Measurements from ENCODE around the gene SBK3. TPM values are rescaled to one million over a fixed set of nuclear protein-coding genes. Genes with fewer than 3 reads are reported as not detected.
A peak's percentile ranks its signal among the peaks of the same experiment; 100 is the strongest.

Gene SBK3
- total RNA-seq, 1 donor from 2014 or later, result 3.6 TPM

DNA sequence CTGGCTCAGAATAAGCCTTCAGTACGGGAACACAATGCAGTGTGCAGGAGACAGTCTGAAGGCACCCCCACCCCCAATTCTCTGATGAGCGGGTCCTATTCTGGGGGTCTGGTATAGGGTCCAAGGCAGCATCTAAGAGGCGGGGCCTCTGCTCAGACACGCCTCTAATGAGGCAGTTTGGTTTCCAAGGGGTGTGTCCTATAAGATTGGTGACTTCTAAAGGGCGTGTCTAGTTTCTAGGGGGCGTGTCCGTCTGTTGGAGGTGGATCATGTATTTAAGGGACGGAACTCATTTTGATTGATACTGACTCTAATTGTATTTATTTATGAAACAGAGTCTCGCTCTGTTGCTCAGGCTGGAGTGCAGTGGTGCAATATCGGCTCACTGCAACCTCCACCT lies 45.3 kb upstream of the SBK3 start:
- H3K9me3 Mint-ChIP-seq (ENCODE audit: unreplicated experiment), result no peaks in the 10 kb centered on the region
- H3K27me3 Mint-ChIP-seq (ENCODE audit: unreplicated experiment), result peaks cover 11% of the 10 kb centered on the region
- H3K27ac Mint-ChIP-seq (ENCODE audit: unreplicated experiment), result no peak overlapping the region
- H3K4me3 Mint-ChIP-seq (ENCODE audit: unreplicated experiment), result no peak overlapping the region
- DNase-seq (ENCODE audit: low spot score), result no peak
- peaks cover 11% of the 10 kb centered on the region for H3K4me1 Mint-ChIP-seq (ENCODE audit: unreplicated experiment)
- TF ChIP-seq, protein P1, sequence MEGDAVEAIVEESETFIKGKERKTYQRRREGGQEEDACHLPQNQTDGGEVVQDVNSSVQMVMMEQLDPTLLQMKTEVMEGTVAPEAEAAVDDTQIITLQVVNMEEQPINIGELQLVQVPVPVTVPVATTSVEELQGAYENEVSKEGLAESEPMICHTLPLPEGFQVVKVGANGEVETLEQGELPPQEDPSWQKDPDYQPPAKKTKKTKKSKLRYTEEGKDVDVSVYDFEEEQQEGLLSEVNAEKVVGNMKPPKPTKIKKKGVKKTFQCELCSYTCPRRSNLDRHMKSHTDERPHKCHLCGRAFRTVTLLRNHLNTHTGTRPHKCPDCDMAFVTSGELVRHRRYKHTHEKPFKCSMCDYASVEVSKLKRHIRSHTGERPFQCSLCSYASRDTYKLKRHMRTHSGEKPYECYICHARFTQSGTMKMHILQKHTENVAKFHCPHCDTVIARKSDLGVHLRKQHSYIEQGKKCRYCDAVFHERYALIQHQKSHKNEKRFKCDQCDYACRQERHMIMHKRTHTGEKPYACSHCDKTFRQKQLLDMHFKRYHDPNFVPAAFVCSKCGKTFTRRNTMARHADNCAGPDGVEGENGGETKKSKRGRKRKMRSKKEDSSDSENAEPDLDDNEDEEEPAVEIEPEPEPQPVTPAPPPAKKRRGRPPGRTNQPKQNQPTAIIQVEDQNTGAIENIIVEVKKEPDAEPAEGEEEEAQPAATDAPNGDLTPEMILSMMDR (IDR thresholded peaks at IDR 0.05; ENCODE audit: unreplicated experiment), result no peak
- peaks cover 19% of the 10 kb centered on the region for H3K36me3 Mint-ChIP-seq (ENCODE audit: low read depth, unreplicated experiment)

DNA sequence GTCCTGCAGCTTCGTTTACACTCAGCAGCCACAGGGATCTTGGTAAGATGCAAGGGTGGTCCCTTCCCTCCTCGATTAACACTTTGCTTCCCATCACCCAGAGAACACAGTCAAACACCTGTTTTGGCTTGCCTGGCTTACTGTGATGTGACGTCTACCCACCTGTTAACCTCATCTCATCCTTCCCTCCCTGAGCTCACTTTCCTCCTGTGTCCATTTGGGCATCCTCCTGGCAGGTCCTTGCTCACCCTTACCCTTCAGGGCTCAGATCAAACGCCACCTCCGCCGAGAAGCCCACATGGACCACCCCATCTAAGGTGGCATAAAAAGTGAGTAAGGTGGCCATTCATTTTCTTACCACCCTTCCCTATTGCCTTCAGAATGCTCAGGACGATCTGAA lies 44.8 kb upstream of the SBK3 start:
- Mint-ChIP-seq H3K4me1 (ENCODE audit: unreplicated experiment) (peaks cover 16% of the 10 kb centered on the region), H3K36me3 (ENCODE audit: low read depth, unreplicated experiment) (peaks cover 18% of the 10 kb centered on the region), H3K27me3 (ENCODE audit: unreplicated experiment) (peaks cover 15% of the 10 kb centered on the region), H3K9me3 (ENCODE audit: unreplicated experiment) (no peaks in the 10 kb centered on the region), H3K4me3 (ENCODE audit: unreplicated experiment) (no peak overlapping the region), H3K27ac (ENCODE audit: unreplicated experiment) (peak overlapping the region; percentile 28)
- DNase-seq (ENCODE audit: low spot score), result no peak
- TF ChIP-seq, protein P1 (IDR thresholded peaks at IDR 0.05; ENCODE audit: unreplicated experiment), result no peak

DNA sequence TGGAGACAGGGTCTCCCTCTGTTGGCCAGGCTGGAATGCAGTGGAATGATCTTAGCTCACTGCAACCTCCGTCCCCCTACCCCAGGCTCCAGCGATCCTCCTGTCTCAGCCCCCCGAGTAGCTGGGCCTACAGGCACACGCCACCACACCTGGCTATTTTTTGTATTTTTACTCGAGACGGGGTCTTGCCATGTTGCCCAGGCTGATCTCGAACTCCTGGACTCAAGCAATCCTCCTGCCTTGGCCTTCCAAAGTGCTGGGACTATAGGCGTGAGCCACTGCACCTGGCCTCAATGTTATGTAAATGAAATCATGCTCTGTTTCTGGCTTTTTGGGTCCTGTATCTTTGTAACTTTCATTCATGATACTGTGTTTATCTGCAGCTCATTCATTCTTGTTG lies 43.4 kb upstream of the SBK3 start:
- H3K4me3 Mint-ChIP-seq (ENCODE audit: unreplicated experiment), result no peak overlapping the region
- H3K9me3 Mint-ChIP-seq (ENCODE audit: unreplicated experiment), result no peaks in the 10 kb centered on the region
- H3K4me1 Mint-ChIP-seq (ENCODE audit: unreplicated experiment), result peaks cover 16% of the 10 kb centered on the region
- peaks cover 13% of the 10 kb centered on the region for H3K27me3 Mint-ChIP-seq (ENCODE audit: unreplicated experiment)
- TF ChIP-seq, protein P1 (IDR thresholded peaks at IDR 0.05; ENCODE audit: unreplicated experiment), result no peak
- DNase-seq (ENCODE audit: low spot score), result no peak
- peaks cover 13% of the 10 kb centered on the region for H3K36me3 Mint-ChIP-seq (ENCODE audit: low read depth, unreplicated experiment)
- no peak overlapping the region for H3K27ac Mint-ChIP-seq (ENCODE audit: unreplicated experiment)

DNA sequence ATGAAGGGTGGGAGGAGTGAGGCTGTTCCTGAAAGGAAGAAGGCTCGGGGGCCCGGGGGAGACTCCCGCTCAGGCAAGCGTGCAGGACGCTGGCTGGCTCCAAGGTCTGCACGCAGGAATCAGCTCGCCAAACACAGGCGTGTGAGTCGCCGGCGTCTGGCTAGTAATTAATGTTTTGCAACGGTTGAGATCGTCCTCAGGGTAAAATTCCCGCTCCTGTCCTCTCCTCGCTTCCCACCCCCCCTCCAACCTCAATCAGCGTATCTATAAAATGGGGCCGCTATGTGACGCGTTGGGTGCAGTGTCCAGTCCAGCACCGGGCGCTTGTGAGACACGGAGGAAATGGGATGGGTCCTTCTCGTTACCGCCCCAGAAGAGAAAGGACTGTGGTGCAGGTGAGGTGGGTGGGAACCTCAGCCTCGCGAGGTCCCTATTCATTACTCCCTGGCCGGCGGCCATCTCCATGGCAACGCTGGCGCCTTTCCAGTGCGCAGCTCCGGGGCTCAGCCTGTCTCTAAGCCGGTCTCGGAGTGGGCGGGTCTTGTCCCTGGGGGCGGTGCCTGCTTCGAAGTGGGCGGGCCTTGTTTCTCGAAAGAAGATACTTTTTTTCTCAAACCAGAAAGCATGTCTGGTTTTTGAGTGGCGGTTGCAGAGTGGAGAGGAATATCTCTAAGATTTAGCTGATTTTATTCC lies 41.8 kb upstream of the SBK3 start:
- H3K27ac Mint-ChIP-seq (ENCODE audit: unreplicated experiment), result peak overlapping the region; percentile 70
- H3K9me3 Mint-ChIP-seq (ENCODE audit: unreplicated experiment), result no peaks in the 10 kb centered on the region
- H3K27me3 Mint-ChIP-seq (ENCODE audit: unreplicated experiment), result peaks cover 13% of the 10 kb centered on the region
- TF ChIP-seq, protein P1 (IDR thresholded peaks at IDR 0.05; ENCODE audit: unreplicated experiment), result no peak
- H3K36me3 Mint-ChIP-seq (ENCODE audit: low read depth, unreplicated experiment), result peaks cover 13% of the 10 kb centered on the region
- peak; percentile 95 for DNase-seq (ENCODE audit: low spot score)
- H3K4me1 Mint-ChIP-seq (ENCODE audit: unreplicated experiment), result peaks cover 16% of the 10 kb centered on the region
- peak overlapping the region; percentile 89 for H3K4me3 Mint-ChIP-seq (ENCODE audit: unreplicated experiment)

DNA sequence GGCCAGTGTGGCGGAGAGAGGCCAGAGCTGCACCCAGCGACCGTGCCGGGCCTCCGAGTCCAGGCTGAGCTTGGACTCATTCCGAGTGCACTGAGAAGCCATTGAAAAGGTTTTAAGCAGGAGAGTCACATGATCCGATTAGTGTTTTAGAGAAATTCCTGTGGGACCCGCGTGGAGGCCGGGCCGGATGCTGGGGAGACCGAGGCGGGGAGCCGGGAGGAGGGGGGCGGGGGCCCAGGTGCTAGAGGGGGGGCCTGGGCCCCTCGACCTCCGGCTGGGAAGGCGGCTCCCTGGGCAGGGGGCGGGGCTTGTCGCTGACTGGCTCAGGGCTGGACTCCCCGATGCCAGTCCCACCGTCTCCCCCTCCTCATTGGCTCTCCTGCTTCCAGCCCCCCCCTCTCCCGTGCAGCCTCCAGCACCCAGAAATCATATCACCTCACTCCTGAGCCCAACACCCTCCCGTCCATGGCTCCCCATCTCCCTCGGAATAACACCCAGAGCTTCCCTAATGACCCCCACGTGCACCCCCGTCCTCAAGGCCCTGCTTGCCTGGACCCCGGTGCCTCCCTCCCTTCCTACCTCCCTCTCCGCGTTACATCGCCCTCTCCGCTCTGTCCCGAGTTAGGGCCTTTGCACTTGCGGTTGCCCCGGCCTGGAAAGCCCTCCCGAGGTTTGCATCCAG lies 40.5 kb upstream of the SBK3 start:
- peak; percentile 77 for DNase-seq (ENCODE audit: low spot score)
- no peaks in the 10 kb centered on the region for H3K9me3 Mint-ChIP-seq (ENCODE audit: unreplicated experiment)
- H3K4me1 Mint-ChIP-seq (ENCODE audit: unreplicated experiment), result peaks cover 22% of the 10 kb centered on the region
- TF ChIP-seq, protein P1 (IDR thresholded peaks at IDR 0.05; ENCODE audit: unreplicated experiment), result no peak
- H3K27me3 Mint-ChIP-seq (ENCODE audit: unreplicated experiment), result peaks cover 16% of the 10 kb centered on the region
- peak overlapping the region; percentile 82 for H3K27ac Mint-ChIP-seq (ENCODE audit: unreplicated experiment)
- peak overlapping the region; percentile 89 for H3K4me3 Mint-ChIP-seq (ENCODE audit: unreplicated experiment)
- H3K36me3 Mint-ChIP-seq (ENCODE audit: low read depth, unreplicated experiment), result peaks cover 4% of the 10 kb centered on the region
